Loucy (cell line): Measurements from ENCODE around the gene ZCRB1.
A peak's percentile ranks its signal among the peaks of the same experiment; 100 is the strongest.

Experiments
- H2AFZ ChIP-seq: fragments of 200-600 bp; sonication (generic); 2 replicates; pipeline ENCODE4 v1.6.0; 2016; ENCODE audit warnings: antibody characterized with exemption, mild to moderate bottlenecking, low read length, moderate library complexity
- H3F3A ChIP-seq: fragments of 200-600 bp; 2 replicates; pipeline ENCODE4 v1.6.0; 2016; ENCODE audit warnings: antibody characterized with exemption, low read depth, mild to moderate bottlenecking
- H3K27me3 ChIP-seq: fragments of 200-600 bp; sonication (generic); 2 replicates; pipeline ENCODE4 v1.6.1; 2014; ENCODE audit warnings: low read length, mild to moderate bottlenecking; ENCODE audit not compliant: insufficient read depth, poor library complexity, severe bottlenecking
- H3K36me3 ChIP-seq: fragments of 200-600 bp; sonication (generic); 2 replicates; pipeline ENCODE4 v1.6.1; 2016; ENCODE audit warnings: low read length; ENCODE audit not compliant: insufficient read depth
- H3K4me1 ChIP-seq: fragments of 200-600 bp; sonication (generic); 2 replicates; pipeline ENCODE4 v1.5.1; 2014; ENCODE audit warnings: low read length, mild to moderate bottlenecking; ENCODE audit not compliant: insufficient read depth, poor library complexity, severe bottlenecking
- H3K4me2 ChIP-seq: fragments of 200-600 bp; sonication (generic); 2 replicates; pipeline ENCODE4 v1.6.0; 2014; ENCODE audit warnings: antibody characterized with exemption, low read length, low read depth, mild to moderate bottlenecking; ENCODE audit not compliant: poor library complexity, severe bottlenecking
- H3K4me3 ChIP-seq: fragments of 200-600 bp; sonication (generic); 2 replicates; pipeline ENCODE4 v1.5.1; 2014; ENCODE audit warnings: low read length, mild to moderate bottlenecking, mixed read lengths; ENCODE audit not compliant: poor library complexity, severe bottlenecking
- H3K79me2 ChIP-seq: fragments of 200-600 bp; sonication (generic); 2 replicates; pipeline ENCODE4 v1.6.1; 2014; ENCODE audit warnings: low read length; ENCODE audit not compliant: insufficient read depth
- H3K9ac ChIP-seq: fragments of 200-600 bp; sonication (generic); 2 replicates; pipeline ENCODE4 v1.6.0; 2014; ENCODE audit warnings: mild to moderate bottlenecking, low read depth, low read length, moderate library complexity; ENCODE audit not compliant: poor library complexity, severe bottlenecking
- H3K9me2 ChIP-seq: fragments of 200-600 bp; sonication (generic); replicated peaks from 2 replicates; pipeline ENCODE4 v1.6.1; 2016; ENCODE audit warnings: low read depth, low read length, mixed read lengths
- H3K9me3 ChIP-seq: fragments of 200-600 bp; sonication (generic); 2 replicates; pipeline ENCODE4 v1.6.1; 2014; ENCODE audit warnings: mild to moderate bottlenecking, antibody characterized with exemption, low read length, low read depth; ENCODE audit not compliant: insufficient read depth
- H4K20me1 ChIP-seq: fragments of 200-600 bp; sonication (generic); 2 replicates; pipeline ENCODE4 v1.6.0; 2014; ENCODE audit warnings: antibody characterized with exemption, low read length, mild to moderate bottlenecking; ENCODE audit not compliant: insufficient read depth, poor library complexity, severe bottlenecking
- CTCF ChIP-seq: fragments of 200-600 bp; sonication (generic); conservative IDR thresholded peaks from 2 replicates; pipeline ENCODE4 v1.5.1; 2014; ENCODE audit warnings: mild to moderate bottlenecking, antibody characterized with exemption, low read length
- EZH2phosphoT487 ChIP-seq: fragments of 200-600 bp; IDR thresholded peaks from 2 replicates; pipeline ENCODE4 v1.6.1; 2018; ENCODE audit warnings: antibody characterized with exemption, mild to moderate bottlenecking, moderate library complexity, borderline replicate concordance

ZCRB1 gene

GRCh38 chr12:42270596-42270995, 55.3 kb downstream of the ZCRB1 start:
- Histone ChIP-seq H3K79me2 (no peaks in the 10 kb centered on the region), H3K36me3 (no peaks in the 10 kb centered on the region), H3K27me3 (no peaks in the 10 kb centered on the region), H3K4me3 (peak overlapping the region; percentile 27), H3K9me2 (no peaks in the 10 kb centered on the region), H3F3A (0 out of 2 replicates have a peak, but pooled peaks cover 4% of the 10 kb centered on the region), H3K9ac (no peak overlapping the region), H3K4me2 (peak overlapping the region; percentile 59), H3K9me3 (no peaks in the 10 kb centered on the region), H4K20me1 (no peaks in the 10 kb centered on the region), H3K4me1 (peaks cover 14% of the 10 kb centered on the region), H2AFZ (peak overlapping the region; percentile 50)
- no peak for TF ChIP-seq EZH2phosphoT487
- no peak for TF ChIP-seq CTCF

- H3K4me2 ChIP-seq: no peak overlapping the region
- H4K20me1 ChIP-seq: no peaks in the 10 kb centered on the region
- no peaks in the 10 kb centered on the region for H3K9me2 ChIP-seq
- H3K27me3 ChIP-seq: no peaks in the 10 kb centered on the region
- no peak overlapping the region for H3K4me3 ChIP-seq
- H3F3A ChIP-seq: 0 out of 2 replicates have a peak, but pooled peaks cover 4% of the 10 kb centered on the region
- H3K9me3 ChIP-seq: no peaks in the 10 kb centered on the region
- no peak overlapping the region for H2AFZ ChIP-seq
- H3K4me1 ChIP-seq: peaks cover 14% of the 10 kb centered on the region
- H3K79me2 ChIP-seq: no peaks in the 10 kb centered on the region
- no peaks in the 10 kb centered on the region for H3K36me3 ChIP-seq
- TF ChIP-seq CTCF (no peak), EZH2phosphoT487 (no peak)
- no peak overlapping the region for H3K9ac ChIP-seq
These were observed 58.3 kb downstream of the ZCRB1 start for GRCh38 chr12:42267413-42268190.

GRCh38 chr12:42266579-42267230, 59.2 kb downstream of the ZCRB1 start:
- H3K4me2 ChIP-seq: no peak overlapping the region
- H4K20me1 ChIP-seq: no peaks in the 10 kb centered on the region
- no peaks in the 10 kb centered on the region for H3K9me3 ChIP-seq
- no peaks in the 10 kb centered on the region for H3K27me3 ChIP-seq
- H3K36me3 ChIP-seq: no peaks in the 10 kb centered on the region
- no peaks in the 10 kb centered on the region for H3K9me2 ChIP-seq
- H3K4me1 ChIP-seq: peaks cover 14% of the 10 kb centered on the region
- no peak for TF ChIP-seq CTCF
- no peak for TF ChIP-seq EZH2phosphoT487
- no peak overlapping the region for H2AFZ ChIP-seq
- no peak overlapping the region for H3K4me3 ChIP-seq
- no peak overlapping the region for H3K9ac ChIP-seq
- 0 out of 2 replicates have a peak, but pooled peaks cover 6% of the 10 kb centered on the region for H3F3A ChIP-seq
- H3K79me2 ChIP-seq: no peaks in the 10 kb centered on the region
